Astrocyte of the spinal cord (primary cell): ENCODE data around the gene ANKRD9.

ENCODE experiments used
- DNase-seq: peaks from one replicate; pipeline ENCODE4 v3.0.0; 2011; ENCODE audit warnings: low read depth, low spot score
- H3K4me3 ChIP-seq: 2 replicates; pipeline ENCODE4 v1.5.1; 2011; ENCODE audit warnings: low read depth, mild to moderate bottlenecking, low read length, moderate library complexity
- in situ Hi-C: cut with HindIII; loops from 2 replicates; pipeline ENCODE4 v1.10.0; 2017; ENCODE audit warnings: low sequenced_read_pairs
- TF ChIP-seq, protein P1 (sequence below): IDR thresholded peaks from 2 replicates; pipeline ENCODE4 v1.5.1; 2012; ENCODE audit warnings: low read depth, mild to moderate bottlenecking, low read length, inconsistent platforms

ANKRD9 gene

GRCh38 chr14:102471921-102472790 lies 37.4 kb downstream of the ANKRD9 start:
- H3K4me3 ChIP-seq = no peak overlapping the region
- TF ChIP-seq, protein P1, sequence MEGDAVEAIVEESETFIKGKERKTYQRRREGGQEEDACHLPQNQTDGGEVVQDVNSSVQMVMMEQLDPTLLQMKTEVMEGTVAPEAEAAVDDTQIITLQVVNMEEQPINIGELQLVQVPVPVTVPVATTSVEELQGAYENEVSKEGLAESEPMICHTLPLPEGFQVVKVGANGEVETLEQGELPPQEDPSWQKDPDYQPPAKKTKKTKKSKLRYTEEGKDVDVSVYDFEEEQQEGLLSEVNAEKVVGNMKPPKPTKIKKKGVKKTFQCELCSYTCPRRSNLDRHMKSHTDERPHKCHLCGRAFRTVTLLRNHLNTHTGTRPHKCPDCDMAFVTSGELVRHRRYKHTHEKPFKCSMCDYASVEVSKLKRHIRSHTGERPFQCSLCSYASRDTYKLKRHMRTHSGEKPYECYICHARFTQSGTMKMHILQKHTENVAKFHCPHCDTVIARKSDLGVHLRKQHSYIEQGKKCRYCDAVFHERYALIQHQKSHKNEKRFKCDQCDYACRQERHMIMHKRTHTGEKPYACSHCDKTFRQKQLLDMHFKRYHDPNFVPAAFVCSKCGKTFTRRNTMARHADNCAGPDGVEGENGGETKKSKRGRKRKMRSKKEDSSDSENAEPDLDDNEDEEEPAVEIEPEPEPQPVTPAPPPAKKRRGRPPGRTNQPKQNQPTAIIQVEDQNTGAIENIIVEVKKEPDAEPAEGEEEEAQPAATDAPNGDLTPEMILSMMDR = no peak
- in situ Hi-C loops = no loop called here
- DNase-seq = no peak

DNA sequence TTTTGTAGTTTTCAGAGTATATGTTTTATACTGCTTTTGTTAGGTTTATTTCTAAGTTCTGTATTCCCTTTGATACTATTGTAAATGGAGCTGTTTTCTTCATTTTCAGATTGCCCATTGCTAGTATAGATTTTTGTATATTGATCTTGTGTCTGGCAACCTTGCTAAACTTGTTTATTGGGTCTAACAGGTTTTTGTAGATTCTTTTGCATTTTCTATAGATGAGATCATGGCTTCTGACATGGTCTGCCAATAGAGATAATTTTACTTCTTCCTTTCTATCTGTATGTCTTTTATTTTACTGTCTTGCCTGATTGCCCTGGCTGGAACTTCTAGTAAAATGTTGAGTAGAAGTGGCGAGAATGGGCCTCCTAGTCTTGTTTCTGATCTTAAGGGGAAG lies 40.3 kb downstream of the ANKRD9 start:
- no peak for DNase-seq
- in situ Hi-C loops = no loop called here
- TF ChIP-seq, protein P1 = no peak
- no peak overlapping the region for H3K4me3 ChIP-seq

DNA sequence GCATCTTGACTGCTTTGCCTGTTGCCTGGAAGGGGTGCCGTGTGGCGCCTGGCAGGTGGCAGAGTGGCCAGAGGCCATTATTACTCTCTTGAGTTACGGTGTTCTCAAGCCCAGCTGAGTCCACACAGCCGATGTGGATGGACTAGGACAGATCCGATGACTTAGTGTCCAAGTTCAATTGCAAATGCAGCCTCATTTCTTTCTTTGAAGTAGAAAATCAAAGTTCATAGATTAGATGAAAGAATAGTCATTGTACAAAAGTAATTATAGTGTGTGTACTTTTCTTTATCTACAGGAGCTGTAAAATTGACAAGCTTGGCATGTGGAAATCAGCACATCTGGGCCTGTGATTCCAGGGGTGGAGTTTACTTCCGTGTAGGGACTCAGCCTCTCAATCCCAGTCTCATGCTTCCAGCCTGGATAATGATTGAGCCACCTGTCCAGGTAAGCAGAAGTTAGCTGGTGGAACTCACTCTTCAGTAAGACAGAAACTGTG lies 44.7 kb downstream of the ANKRD9 start:
- in situ Hi-C loops = no loop called here
- no peak overlapping the region for H3K4me3 ChIP-seq
- no peak for DNase-seq
- TF ChIP-seq, protein P1 = no peak

- no peak overlapping the region for H3K4me3 ChIP-seq
- DNase-seq = no peak
- TF ChIP-seq, protein P1 = no peak
- in situ Hi-C loops = no loop called here
Measured at GRCh38 chr14:102464006-102464405, 45.6 kb downstream of the ANKRD9 start.

GRCh38 chr14:102462391-102462790 lies 47.2 kb downstream of the ANKRD9 start:
- in situ Hi-C loops = no loop called here
- TF ChIP-seq, protein P1 = no peak
- no peak overlapping the region for H3K4me3 ChIP-seq
- DNase-seq = no peak

DNA sequence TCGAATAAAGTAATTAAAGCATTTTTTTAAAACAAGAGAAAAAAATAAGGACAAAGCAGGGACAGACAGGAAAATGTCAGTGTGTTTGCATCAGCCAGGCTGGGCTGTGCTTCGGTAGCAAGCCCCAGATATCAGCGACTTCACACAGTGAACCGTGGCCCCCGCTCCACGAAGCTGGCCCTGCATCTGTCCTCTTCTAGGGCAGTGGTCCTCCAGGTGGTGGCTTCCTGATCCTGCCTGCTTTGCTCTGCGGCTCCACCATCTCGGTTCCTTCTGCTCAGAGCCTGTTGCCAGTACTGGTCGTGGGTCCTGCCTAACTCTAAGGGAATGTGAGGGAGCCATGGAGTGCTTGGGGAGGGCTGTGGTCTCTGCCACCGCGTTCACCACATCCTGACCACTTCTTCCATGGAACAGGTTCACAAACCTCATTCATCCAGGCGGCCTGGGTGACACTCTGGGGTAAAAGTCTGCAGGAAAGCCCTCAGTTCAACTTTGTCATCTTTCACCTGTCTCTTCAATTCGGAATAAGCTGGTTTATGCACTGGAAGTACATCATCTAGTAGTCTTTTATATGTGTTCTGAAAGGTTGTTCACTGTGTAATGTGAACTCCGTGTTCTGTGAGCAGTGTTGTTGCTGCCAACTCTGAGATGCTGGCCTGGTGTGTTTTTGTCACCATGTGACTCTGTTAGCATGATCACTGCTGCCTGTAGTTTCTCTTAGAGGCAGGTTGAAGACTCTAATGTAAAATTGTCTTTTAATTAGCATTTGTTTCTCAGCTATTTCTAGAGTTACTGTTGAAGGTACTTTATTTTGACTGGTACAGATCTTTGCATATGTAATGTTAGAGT lies 47.9 kb downstream of the ANKRD9 start:
- in situ Hi-C loops = no loop called here
- TF ChIP-seq, protein P1 = no peak
- no peak for DNase-seq

More for the DNA sequence above, 47.9 kb downstream of the ANKRD9 start:
- H3K4me3 ChIP-seq = no peak overlapping the region
